ENCODE measurements around the gene RANBP9. TPM values are rescaled to one million over a fixed set of nuclear protein-coding genes. Genes with fewer than 3 reads are reported as not detected.
A peak's percentile ranks its signal among the peaks of the same experiment; 100 is the strongest.

RANBP9 gene
- total and polyA plus RNA-seq, 9 of the 15 experiments (the other 6 are each of a cell fraction or from before 2014, with no cell fraction given), result 27.5 to 130 (median 61.5) TPM

- TF ChIP-seq CTCFL (IDR thresholded peaks at IDR 0.05; ENCODE audit: borderline replicate concordance, insufficient read depth, low read depth, low read length, poor library complexity, severe bottlenecking) (no peak), NFATC3 (IDR thresholded peaks at IDR 0.05) (0 out of 2 replicates have a peak, but pooled peaks have one; percentile 73), TFE3 (CRISPR knock-in tag; IDR thresholded peaks at IDR 0.05) (no peak; the same call in 1 of the 2 replicates), SUPT5H (IDR thresholded peaks at IDR 0.05) (peak; percentile 83), KLF13 (tag; IDR thresholded peaks at IDR 0.05; ENCODE audit: borderline replicate concordance, low read depth) (peak; percentile 89), ZNF174 (CRISPR knock-in tag; IDR thresholded peaks at IDR 0.05) (no peak), CHCHD3 (CRISPR knock-in tag; IDR thresholded peaks at IDR 0.05) (no peak), ZNF41 (CRISPR knock-in tag; conservative IDR thresholded peaks at IDR 0.05) (no peak), MXD1 (CRISPR knock-in tag; IDR thresholded peaks at IDR 0.05; ENCODE audit: borderline replicate concordance, poor library complexity, severe bottlenecking) (no peak), ZNF740 (CRISPR knock-in tag; IDR thresholded peaks at IDR 0.05) (peak; percentile 42; the same call in 1 of the 2 replicates), ZNF740 (tag; IDR thresholded peaks at IDR 0.05) (no peak), HINFP (tag; conservative IDR thresholded peaks at IDR 0.05; ENCODE audit: low read depth) (no peak), CTBP1 (IDR thresholded peaks at IDR 0.05; ENCODE audit: borderline replicate concordance) (peak; percentile 98), ZC3H4 (CRISPR knock-in tag; IDR thresholded peaks at IDR 0.05; ENCODE audit: borderline replicate concordance) (no peak), ZNF134 (CRISPR knock-in tag; conservative IDR thresholded peaks at IDR 0.05) (no peak), ZNF639 (CRISPR knock-in tag; conservative IDR thresholded peaks at IDR 0.05 in 1 of 2, IDR thresholded peaks at IDR 0.05 in 1 of 2) (peak in 1 of 2 experiments; percentile 99; a peak in 2 of 4 replicates), ETV1 (tag; conservative IDR thresholded peaks at IDR 0.05; ENCODE audit: low read depth) (no peak), ZNF224 (CRISPR knock-in tag; IDR thresholded peaks at IDR 0.05) (no peak)
Observed at GRCh38 chr6:13711733-13712598, at the start of gene RANBP9 (continued).

Measured in K562 (cell line).